WERI-Rb-1 (cell line): ENCODE data around the gene MINDY3.

Source experiments
- DNase-seq: peaks from one replicate; pipeline ENCODE4 v3.0.0-alpha.2; 2020
- H3K27ac ChIP-seq: fragments of 250-450 bp; sonication (Bioruptor Pico); 2 replicates; pipeline ENCODE4 v1.5.1; 2020; ENCODE audit warnings: mild to moderate bottlenecking, moderate library complexity
- H3K27me3 ChIP-seq: fragments of 250-450 bp; sonication (Bioruptor Pico); 2 replicates; pipeline ENCODE4 v1.5.1; 2021; ENCODE audit warnings: mild to moderate bottlenecking, low read depth, moderate library complexity; ENCODE audit not compliant: insufficient read depth, severe bottlenecking
- H3K36me3 ChIP-seq: fragments of 250-450 bp; sonication (Bioruptor Pico); 2 replicates; pipeline ENCODE4 v1.5.1; 2020; ENCODE audit warnings: mild to moderate bottlenecking, moderate library complexity
- H3K4me3 ChIP-seq: 2 replicates; pipeline ENCODE4 v1.5.1; 2011; ENCODE audit warnings: low read depth, mild to moderate bottlenecking, control low read depth, low read length
- H3K9me3 ChIP-seq: fragments of 250-450 bp; sonication (Bioruptor Pico); 2 replicates; pipeline ENCODE4 v1.5.1; 2021; ENCODE audit warnings: mild to moderate bottlenecking, moderate library complexity; ENCODE audit not compliant: severe bottlenecking
- TF ChIP-seq, protein P1 (sequence below): IDR thresholded peaks from 2 replicates; pipeline ENCODE4 v1.5.1; 2011; ENCODE audit warnings: low read depth, mild to moderate bottlenecking, control low read depth, inconsistent platforms, low read length

Gene MINDY3

DNA sequence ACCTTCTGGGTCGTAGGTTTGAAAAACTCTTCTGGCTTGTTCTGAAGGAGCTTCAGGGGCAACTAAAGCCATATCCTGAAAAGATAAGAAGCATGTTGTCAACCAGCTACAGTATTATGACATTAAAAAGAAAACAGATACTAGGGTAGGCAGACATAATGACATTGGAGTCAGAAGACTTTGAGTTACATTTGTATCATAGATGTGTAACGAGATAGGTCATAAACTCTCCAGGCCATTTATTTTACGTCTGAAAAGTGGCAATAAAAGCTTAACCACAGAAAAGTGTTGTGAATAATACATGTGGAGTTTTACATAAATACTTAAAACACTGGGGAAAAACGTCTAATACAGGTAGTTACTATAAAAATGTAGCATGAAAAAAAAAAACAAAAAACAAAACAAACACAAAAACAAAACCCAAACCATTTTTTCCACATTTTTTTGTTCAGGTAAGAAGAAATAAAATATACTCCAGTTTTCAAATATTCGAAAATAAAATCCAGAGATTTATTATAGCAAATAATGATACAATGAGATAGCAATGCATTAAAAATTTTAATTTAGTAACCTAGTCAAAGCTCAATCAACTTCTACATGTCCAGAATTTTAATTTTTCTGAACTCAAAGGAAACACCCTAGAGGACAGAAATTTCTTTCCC lies 64.1 kb downstream of the MINDY3 start:
- H3K36me3 ChIP-seq = no peaks in the 10 kb centered on the region

DNA sequence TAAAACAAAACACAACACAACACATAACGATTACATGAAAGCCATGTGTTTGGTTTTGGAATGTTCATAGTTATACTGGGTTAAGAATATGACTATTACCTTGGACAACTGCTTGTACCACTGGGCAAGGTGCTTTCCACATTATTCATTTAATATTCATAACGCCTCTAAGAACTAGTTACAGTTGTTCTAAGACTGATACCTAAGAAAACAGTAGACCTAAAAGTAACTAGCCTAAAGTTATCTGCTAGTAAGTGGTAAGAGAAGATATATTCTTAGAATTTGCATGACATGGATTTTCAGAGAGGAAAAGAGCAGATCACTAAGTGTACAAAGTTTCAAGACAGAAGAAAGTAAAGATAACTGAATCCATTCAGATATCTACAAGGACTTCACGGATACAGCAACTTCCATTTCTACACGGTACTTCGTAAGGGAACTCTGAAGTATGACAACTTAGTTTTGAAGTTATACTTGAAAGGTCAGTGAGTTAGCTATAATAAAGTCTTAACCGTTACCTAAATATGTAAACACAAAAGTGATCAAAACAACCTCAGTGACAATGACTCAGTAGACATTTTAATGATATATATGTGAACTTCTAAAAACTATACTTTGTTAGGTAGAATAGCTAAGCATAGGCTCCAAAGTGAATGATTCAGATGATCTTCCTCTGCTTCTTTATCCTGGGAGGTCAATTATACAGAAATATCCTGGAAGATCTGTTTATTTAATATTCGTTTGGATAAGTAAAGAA lies 65.1 kb downstream of the MINDY3 start:
- H3K4me3 ChIP-seq = no peak overlapping the region
- DNase-seq = no peak
- TF ChIP-seq, protein P1, sequence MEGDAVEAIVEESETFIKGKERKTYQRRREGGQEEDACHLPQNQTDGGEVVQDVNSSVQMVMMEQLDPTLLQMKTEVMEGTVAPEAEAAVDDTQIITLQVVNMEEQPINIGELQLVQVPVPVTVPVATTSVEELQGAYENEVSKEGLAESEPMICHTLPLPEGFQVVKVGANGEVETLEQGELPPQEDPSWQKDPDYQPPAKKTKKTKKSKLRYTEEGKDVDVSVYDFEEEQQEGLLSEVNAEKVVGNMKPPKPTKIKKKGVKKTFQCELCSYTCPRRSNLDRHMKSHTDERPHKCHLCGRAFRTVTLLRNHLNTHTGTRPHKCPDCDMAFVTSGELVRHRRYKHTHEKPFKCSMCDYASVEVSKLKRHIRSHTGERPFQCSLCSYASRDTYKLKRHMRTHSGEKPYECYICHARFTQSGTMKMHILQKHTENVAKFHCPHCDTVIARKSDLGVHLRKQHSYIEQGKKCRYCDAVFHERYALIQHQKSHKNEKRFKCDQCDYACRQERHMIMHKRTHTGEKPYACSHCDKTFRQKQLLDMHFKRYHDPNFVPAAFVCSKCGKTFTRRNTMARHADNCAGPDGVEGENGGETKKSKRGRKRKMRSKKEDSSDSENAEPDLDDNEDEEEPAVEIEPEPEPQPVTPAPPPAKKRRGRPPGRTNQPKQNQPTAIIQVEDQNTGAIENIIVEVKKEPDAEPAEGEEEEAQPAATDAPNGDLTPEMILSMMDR = no peak
- no peaks in the 10 kb centered on the region for H3K36me3 ChIP-seq
- H3K27me3 ChIP-seq = no peaks in the 10 kb centered on the region
- no peak overlapping the region for H3K27ac ChIP-seq
- H3K9me3 ChIP-seq = no peaks in the 10 kb centered on the region

More for the DNA sequence above, 64.1 kb downstream of the MINDY3 start:
- H3K27me3 ChIP-seq = no peaks in the 10 kb centered on the region
- no peaks in the 10 kb centered on the region for H3K9me3 ChIP-seq
- TF ChIP-seq, protein P1 = no peak
- DNase-seq = no peak
- no peak overlapping the region for H3K27ac ChIP-seq
- no peak overlapping the region for H3K4me3 ChIP-seq

DNA sequence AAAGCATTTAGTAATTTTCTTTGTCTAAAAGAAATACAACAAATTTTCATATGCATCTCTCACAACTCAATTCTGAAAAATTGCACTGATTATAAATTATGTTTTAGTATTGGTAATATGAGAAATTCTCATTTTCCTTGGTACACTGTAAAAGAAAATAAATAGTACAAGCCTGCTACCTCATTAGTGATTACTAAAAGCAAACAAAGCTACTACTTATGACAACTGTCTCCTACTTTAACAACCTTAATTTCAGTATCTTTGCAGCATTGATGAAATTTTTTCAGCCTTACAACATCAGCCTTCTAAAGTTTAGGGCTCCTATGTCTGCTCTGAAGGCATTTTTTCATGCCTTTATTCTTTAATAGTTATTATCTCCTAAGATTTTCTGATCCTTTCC lies 65.7 kb downstream of the MINDY3 start:
- Histone ChIP-seq H3K27ac (no peak overlapping the region), H3K4me3 (no peak overlapping the region), H3K9me3 (no peaks in the 10 kb centered on the region), H3K36me3 (no peaks in the 10 kb centered on the region), H3K27me3 (no peaks in the 10 kb centered on the region)
- TF ChIP-seq, protein P1 = no peak
- no peak for DNase-seq

DNA sequence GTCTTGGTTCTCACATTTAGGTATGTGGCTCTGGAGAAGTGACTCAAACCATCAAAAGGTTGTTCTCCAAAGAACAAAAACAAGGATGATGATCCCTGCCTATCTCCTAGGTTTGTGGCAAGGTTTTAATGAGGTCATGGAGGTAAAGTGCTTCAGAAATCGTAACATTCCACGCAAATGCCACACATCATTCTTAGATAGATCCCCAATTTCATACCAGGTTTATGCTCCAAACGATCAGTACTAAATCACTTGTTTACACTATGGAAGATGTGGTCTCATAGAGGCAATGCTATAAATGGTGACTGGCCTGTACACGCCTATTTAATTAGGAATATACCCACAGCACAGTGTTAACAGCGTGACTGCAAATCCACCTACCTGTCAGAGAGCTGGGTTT lies 66.6 kb downstream of the MINDY3 start:
- TF ChIP-seq, protein P1 = no peak
- DNase-seq = no peak
- H3K9me3 ChIP-seq = no peaks in the 10 kb centered on the region
- no peaks in the 10 kb centered on the region for H3K27me3 ChIP-seq
- no peak overlapping the region for H3K4me3 ChIP-seq
- no peak overlapping the region for H3K27ac ChIP-seq
- H3K36me3 ChIP-seq = no peaks in the 10 kb centered on the region

DNA sequence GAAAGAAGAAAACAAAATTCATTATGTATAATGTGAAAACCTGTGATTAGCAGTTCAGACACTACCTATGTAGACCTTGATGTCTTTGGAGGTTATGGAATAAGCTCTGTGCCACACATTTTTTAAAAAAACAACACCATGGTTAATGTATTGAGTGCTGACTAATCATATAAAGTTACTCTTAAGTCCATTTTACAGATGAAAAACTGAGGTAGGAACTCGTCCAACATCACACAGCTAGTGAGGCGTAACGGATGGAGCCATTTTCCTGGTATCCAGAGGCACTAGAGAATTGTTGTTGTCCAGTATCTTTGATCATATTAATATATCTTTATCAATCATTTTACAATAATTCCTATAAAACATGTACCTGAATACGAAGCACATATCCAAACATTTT lies 67.5 kb downstream of the MINDY3 start:
- Histone ChIP-seq H3K27me3 (no peaks in the 10 kb centered on the region), H3K27ac (no peak overlapping the region), H3K4me3 (no peak overlapping the region), H3K36me3 (no peaks in the 10 kb centered on the region), H3K9me3 (no peaks in the 10 kb centered on the region)
- TF ChIP-seq, protein P1 = no peak
- DNase-seq = no peak
